ENCODE results near the gene PHKB. TPM values are rescaled to one million over a fixed set of nuclear protein-coding genes. Genes with fewer than 3 reads are reported as not detected.
A peak's percentile ranks its signal among the peaks of the same experiment; 100 is the strongest.

Gene PHKB
- total RNA-seq, 1 experiment from 2014 or later: 81.3 TPM

GRCh38 chr16:47711809-47712208 lies 250.7 kb downstream of the PHKB start:
- H4K20me1 ChIP-seq (ENCODE audit: insufficient read depth): no peaks in the 10 kb centered on the region
- H3K4me3 ChIP-seq: no peak overlapping the region
- H3F3A ChIP-seq (ENCODE audit: insufficient read depth, low read depth): peaks cover 21% of the 10 kb centered on the region; the same call in 1 of the 2 replicates
- H3K79me2 ChIP-seq (ENCODE audit: low read depth): no peaks in the 10 kb centered on the region
- no peaks in the 10 kb centered on the region for H3K9me3 ChIP-seq (ENCODE audit: insufficient read depth, low read depth)
- BruUV-seq (replicated peaks): no TSS peak
- TF ChIP-seq, protein P1, sequence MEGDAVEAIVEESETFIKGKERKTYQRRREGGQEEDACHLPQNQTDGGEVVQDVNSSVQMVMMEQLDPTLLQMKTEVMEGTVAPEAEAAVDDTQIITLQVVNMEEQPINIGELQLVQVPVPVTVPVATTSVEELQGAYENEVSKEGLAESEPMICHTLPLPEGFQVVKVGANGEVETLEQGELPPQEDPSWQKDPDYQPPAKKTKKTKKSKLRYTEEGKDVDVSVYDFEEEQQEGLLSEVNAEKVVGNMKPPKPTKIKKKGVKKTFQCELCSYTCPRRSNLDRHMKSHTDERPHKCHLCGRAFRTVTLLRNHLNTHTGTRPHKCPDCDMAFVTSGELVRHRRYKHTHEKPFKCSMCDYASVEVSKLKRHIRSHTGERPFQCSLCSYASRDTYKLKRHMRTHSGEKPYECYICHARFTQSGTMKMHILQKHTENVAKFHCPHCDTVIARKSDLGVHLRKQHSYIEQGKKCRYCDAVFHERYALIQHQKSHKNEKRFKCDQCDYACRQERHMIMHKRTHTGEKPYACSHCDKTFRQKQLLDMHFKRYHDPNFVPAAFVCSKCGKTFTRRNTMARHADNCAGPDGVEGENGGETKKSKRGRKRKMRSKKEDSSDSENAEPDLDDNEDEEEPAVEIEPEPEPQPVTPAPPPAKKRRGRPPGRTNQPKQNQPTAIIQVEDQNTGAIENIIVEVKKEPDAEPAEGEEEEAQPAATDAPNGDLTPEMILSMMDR (conservative IDR thresholded peaks at IDR 0.05): no peak
- no peak for TF ChIP-seq EZH2 (IDR thresholded peaks at IDR 0.05; ENCODE audit: low read depth)
- H3K4me2 ChIP-seq: no peak overlapping the region
- DNase-seq: no peak
- H3K36me3 ChIP-seq (ENCODE audit: low read depth): no peaks in the 10 kb centered on the region
- CTCF ChIA-PET: no interaction called here
- peaks cover 39% of the 10 kb centered on the region for H3K4me1 ChIP-seq (replicated peaks; ENCODE audit: insufficient read depth)
- intact Hi-C loops (cut with micrococcal nuclease; ENCODE audit: unreplicated experiment): loop anchor here (10.0 kb wide), 4 partner anchors 63 to 443 kb away; partner anchors contain the start of gene ABCC12
- no peak overlapping the region for H2AFZ ChIP-seq
- H3K27me3 ChIP-seq (ENCODE audit: insufficient read depth, low read depth): no peaks in the 10 kb centered on the region
- no peaks in the 10 kb centered on the region for H3K9me2 ChIP-seq (ENCODE audit: insufficient read depth)
- H3K27ac ChIP-seq: no peak overlapping the region
- POLR2A ChIA-PET (ENCODE audit: unreplicated experiment): no interaction called here

GRCh38 chr16:47712276-47713224 lies 251.4 kb downstream of the PHKB start:
- POLR2A ChIA-PET (ENCODE audit: unreplicated experiment): no interaction called here
- CTCF ChIA-PET: interaction anchor here (1.1 kb wide), 1 partner anchor 343 kb away, joined by 3 read pairs; no protein-coding TSS in a partner anchor
- Histone ChIP-seq H3F3A (ENCODE audit: insufficient read depth, low read depth) (peaks cover 24% of the 10 kb centered on the region; the same call in 1 of the 2 replicates), H3K27me3 (ENCODE audit: insufficient read depth, low read depth) (no peaks in the 10 kb centered on the region), H4K20me1 (ENCODE audit: insufficient read depth) (no peaks in the 10 kb centered on the region), H3K4me3 (no peak overlapping the region), H3K27ac (no peak overlapping the region), H3K9me3 (ENCODE audit: insufficient read depth, low read depth) (no peaks in the 10 kb centered on the region), H3K4me1 (replicated peaks; ENCODE audit: insufficient read depth) (peaks cover 44% of the 10 kb centered on the region), H3K4me2 (peak overlapping the region; percentile 47), H3K9me2 (ENCODE audit: insufficient read depth) (no peaks in the 10 kb centered on the region), H2AFZ (no peak overlapping the region), H3K79me2 (ENCODE audit: low read depth) (no peaks in the 10 kb centered on the region), H3K36me3 (ENCODE audit: low read depth) (no peaks in the 10 kb centered on the region)
- no peak for TF ChIP-seq EZH2 (IDR thresholded peaks at IDR 0.05; ENCODE audit: low read depth)
- TF ChIP-seq, protein P1 (conservative IDR thresholded peaks at IDR 0.05): no peak
- DNase-seq: no peak
- BruUV-seq (replicated peaks): no TSS peak
- intact Hi-C loops (cut with micrococcal nuclease; ENCODE audit: unreplicated experiment): loop anchor here (10.0 kb wide), 4 partner anchors 62 to 442 kb away; partner anchors contain the start of gene ABCC12

DNA sequence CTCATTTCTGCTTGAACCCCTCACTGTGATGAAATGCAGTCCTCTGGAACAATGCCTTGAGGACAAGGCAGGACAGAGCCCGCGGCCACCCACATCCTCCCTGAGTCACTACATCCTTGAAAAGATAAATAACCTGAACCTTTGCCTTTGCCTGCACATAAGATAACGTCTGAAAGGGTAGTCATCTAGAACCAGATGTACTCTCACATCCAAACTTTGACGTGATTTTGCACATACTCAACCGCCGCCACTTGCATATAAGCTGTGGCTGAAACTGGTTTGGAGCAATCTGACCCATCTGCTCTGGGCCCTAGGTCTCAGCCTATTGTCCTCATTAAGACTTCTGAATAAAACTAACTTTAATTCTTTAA lies 252.1 kb downstream of the PHKB start:
- Histone ChIP-seq H3K9me3 (ENCODE audit: insufficient read depth, low read depth) (no peaks in the 10 kb centered on the region), H3K9me2 (ENCODE audit: insufficient read depth) (no peaks in the 10 kb centered on the region), H3K36me3 (ENCODE audit: low read depth) (no peaks in the 10 kb centered on the region), H3K4me1 (replicated peaks; ENCODE audit: insufficient read depth) (peaks cover 44% of the 10 kb centered on the region), H4K20me1 (ENCODE audit: insufficient read depth) (no peaks in the 10 kb centered on the region), H3K27ac (no peak overlapping the region), H3F3A (ENCODE audit: insufficient read depth, low read depth) (peaks cover 24% of the 10 kb centered on the region; the same call in 1 of the 2 replicates), H3K4me2 (peak overlapping the region; percentile 47), H3K79me2 (ENCODE audit: low read depth) (no peaks in the 10 kb centered on the region), H3K27me3 (ENCODE audit: insufficient read depth, low read depth) (no peaks in the 10 kb centered on the region), H3K4me3 (no peak overlapping the region), H2AFZ (no peak overlapping the region)
- no TSS peak for BruUV-seq (replicated peaks)
- ChIA-PET POLR2A (ENCODE audit: unreplicated experiment) (no interaction called here), CTCF (interaction anchor here (1.1 kb wide), 1 partner anchor 342 kb away, joined by 3 read pairs; no protein-coding TSS in a partner anchor)
- DNase-seq: peak; percentile 31 to 64
- no peak for TF ChIP-seq EZH2 (IDR thresholded peaks at IDR 0.05; ENCODE audit: low read depth)
- TF ChIP-seq, protein P1 (conservative IDR thresholded peaks at IDR 0.05): no peak
- intact Hi-C loops (cut with micrococcal nuclease; ENCODE audit: unreplicated experiment): loop anchor here (10.0 kb wide), 4 partner anchors 62 to 442 kb away; partner anchors contain the start of gene ABCC12

Measured in PC-9 (cell line).